ENCODE data around the gene SRPK3.

The SRPK3 gene

GRCh38 chrX:153771415-153772315 lies 9.2 kb upstream of the SRPK3 start:
- Histone ChIP-seq H3K27me3 (ENCODE audit: control insufficient read depth in 1 of 2, insufficient read depth in 2 of 2, low read length in 2 of 2) (no peaks in the 10 kb centered on the region), H3K27ac (ENCODE audit: low read depth, low read length) (no peak overlapping the region), H3K4me3 (ENCODE audit: low read depth in 1 of 2, low read length in 2 of 2) (no peak overlapping the region), H3K9ac (ENCODE audit: low read depth in 1 of 2, low read length in 2 of 2) (no peak overlapping the region), H3K9me3 (ENCODE audit: control insufficient read depth in 1 of 2, low read length in 2 of 2) (no peaks in the 10 kb centered on the region), H3K36me3 (ENCODE audit: control insufficient read depth in 1 of 2, insufficient read depth in 2 of 2, low read length in 2 of 2) (no peaks in the 10 kb centered on the region), H3K4me1 (ENCODE audit: control insufficient read depth in 1 of 2, insufficient read depth in 2 of 2, low read length in 2 of 2) (no peaks in the 10 kb centered on the region)

GRCh38 chrX:153772316-153773217 lies 8.3 kb upstream of the SRPK3 start:
- Histone ChIP-seq H3K36me3 (ENCODE audit: control insufficient read depth in 1 of 2, insufficient read depth in 2 of 2, low read length in 2 of 2) (no peaks in the 10 kb centered on the region), H3K4me1 (ENCODE audit: control insufficient read depth in 1 of 2, insufficient read depth in 2 of 2, low read length in 2 of 2) (no peaks in the 10 kb centered on the region), H3K9me3 (ENCODE audit: control insufficient read depth in 1 of 2, low read length in 2 of 2) (no peaks in the 10 kb centered on the region), H3K27ac (ENCODE audit: low read depth, low read length) (no peak overlapping the region), H3K4me3 (ENCODE audit: low read depth in 1 of 2, low read length in 2 of 2) (no peak overlapping the region), H3K9ac (ENCODE audit: low read depth in 1 of 2, low read length in 2 of 2) (no peak overlapping the region), H3K27me3 (ENCODE audit: control insufficient read depth in 1 of 2, insufficient read depth in 2 of 2, low read length in 2 of 2) (no peaks in the 10 kb centered on the region)

- H3K4me3 ChIP-seq (ENCODE audit: low read depth in 1 of 2, low read length in 2 of 2), result no peak overlapping the region
- no peaks in the 10 kb centered on the region for H3K4me1 ChIP-seq (ENCODE audit: control insufficient read depth in 1 of 2, insufficient read depth in 2 of 2, low read length in 2 of 2)
- H3K9me3 ChIP-seq (ENCODE audit: control insufficient read depth in 1 of 2, low read length in 2 of 2), result no peaks in the 10 kb centered on the region
- no peaks in the 10 kb centered on the region for H3K27me3 ChIP-seq (ENCODE audit: control insufficient read depth in 1 of 2, insufficient read depth in 2 of 2, low read length in 2 of 2)
- H3K36me3 ChIP-seq (ENCODE audit: control insufficient read depth in 1 of 2, insufficient read depth in 2 of 2, low read length in 2 of 2), result no peaks in the 10 kb centered on the region
- H3K27ac ChIP-seq (ENCODE audit: low read depth, low read length), result no peak overlapping the region
- no peak overlapping the region for H3K9ac ChIP-seq (ENCODE audit: low read depth in 1 of 2, low read length in 2 of 2)
Measured at GRCh38 chrX:153773218-153773611, 7.6 kb upstream of the SRPK3 start.

GRCh38 chrX:153773741-153774575 lies 6.9 kb upstream of the SRPK3 start:
- H3K9me3 ChIP-seq (ENCODE audit: control insufficient read depth in 1 of 2, low read length in 2 of 2), result no peaks in the 10 kb centered on the region
- H3K4me1 ChIP-seq (ENCODE audit: control insufficient read depth in 1 of 2, insufficient read depth in 2 of 2, low read length in 2 of 2), result no peaks in the 10 kb centered on the region
- no peak overlapping the region for H3K9ac ChIP-seq (ENCODE audit: low read depth in 1 of 2, low read length in 2 of 2)
- H3K27ac ChIP-seq (ENCODE audit: low read depth, low read length), result no peak overlapping the region
- no peaks in the 10 kb centered on the region for H3K27me3 ChIP-seq (ENCODE audit: control insufficient read depth in 1 of 2, insufficient read depth in 2 of 2, low read length in 2 of 2)
- H3K4me3 ChIP-seq (ENCODE audit: low read depth in 1 of 2, low read length in 2 of 2), result no peak overlapping the region
- H3K36me3 ChIP-seq (ENCODE audit: control insufficient read depth in 1 of 2, insufficient read depth in 2 of 2, low read length in 2 of 2), result no peaks in the 10 kb centered on the region

GRCh38 chrX:153774576-153775292 lies 6.1 kb upstream of the SRPK3 start:
- Histone ChIP-seq H3K27ac (ENCODE audit: low read depth, low read length) (no peak overlapping the region), H3K9ac (ENCODE audit: low read depth in 1 of 2, low read length in 2 of 2) (no peak overlapping the region), H3K9me3 (ENCODE audit: control insufficient read depth in 1 of 2, low read length in 2 of 2) (no peaks in the 10 kb centered on the region), H3K4me1 (ENCODE audit: control insufficient read depth in 1 of 2, insufficient read depth in 2 of 2, low read length in 2 of 2) (no peaks in the 10 kb centered on the region), H3K36me3 (ENCODE audit: control insufficient read depth in 1 of 2, insufficient read depth in 2 of 2, low read length in 2 of 2) (no peaks in the 10 kb centered on the region), H3K4me3 (ENCODE audit: low read depth in 1 of 2, low read length in 2 of 2) (no peak overlapping the region), H3K27me3 (ENCODE audit: control insufficient read depth in 1 of 2, insufficient read depth in 2 of 2, low read length in 2 of 2) (peaks cover 0 to 3% of the 10 kb centered on the region in 2 donors)

- no peak overlapping the region for H3K4me3 ChIP-seq (ENCODE audit: low read depth in 1 of 2, low read length in 2 of 2)
- H3K27ac ChIP-seq (ENCODE audit: low read depth, low read length), result no peak overlapping the region
- no peaks in the 10 kb centered on the region for H3K36me3 ChIP-seq (ENCODE audit: control insufficient read depth in 1 of 2, insufficient read depth in 2 of 2, low read length in 2 of 2)
- H3K9me3 ChIP-seq (ENCODE audit: control insufficient read depth in 1 of 2, low read length in 2 of 2), result no peaks in the 10 kb centered on the region
- H3K27me3 ChIP-seq (ENCODE audit: control insufficient read depth in 1 of 2, insufficient read depth in 2 of 2, low read length in 2 of 2), result peaks cover 0 to 9% of the 10 kb centered on the region in 2 donors
- H3K4me1 ChIP-seq (ENCODE audit: control insufficient read depth in 1 of 2, insufficient read depth in 2 of 2, low read length in 2 of 2), result peaks cover 0 to 4% of the 10 kb centered on the region in 2 donors
- no peak overlapping the region for H3K9ac ChIP-seq (ENCODE audit: low read depth in 1 of 2, low read length in 2 of 2)
Measured at GRCh38 chrX:153775293-153776119, 5.3 kb upstream of the SRPK3 start.

- Histone ChIP-seq H3K4me3 (ENCODE audit: low read depth in 1 of 2, low read length in 2 of 2) (no peak overlapping the region), H3K4me1 (ENCODE audit: control insufficient read depth in 1 of 2, insufficient read depth in 2 of 2, low read length in 2 of 2) (peaks cover 0 to 7% of the 10 kb centered on the region in 2 donors), H3K9ac (ENCODE audit: low read depth in 1 of 2, low read length in 2 of 2) (no peak overlapping the region), H3K27me3 (ENCODE audit: control insufficient read depth in 1 of 2, insufficient read depth in 2 of 2, low read length in 2 of 2) (peaks cover 0 to 9% of the 10 kb centered on the region in 2 donors), H3K27ac (ENCODE audit: low read depth, low read length) (no peak overlapping the region), H3K36me3 (ENCODE audit: control insufficient read depth in 1 of 2, insufficient read depth in 2 of 2, low read length in 2 of 2) (no peaks in the 10 kb centered on the region), H3K9me3 (ENCODE audit: control insufficient read depth in 1 of 2, low read length in 2 of 2) (no peaks in the 10 kb centered on the region)
Measured at GRCh38 chrX:153776120-153776599, 4.7 kb upstream of the SRPK3 start.

- no peak overlapping the region for H3K4me3 ChIP-seq (ENCODE audit: low read depth in 1 of 2, low read length in 2 of 2)
- H3K9me3 ChIP-seq (ENCODE audit: control insufficient read depth in 1 of 2, low read length in 2 of 2), result no peaks in the 10 kb centered on the region
- no peaks in the 10 kb centered on the region for H3K36me3 ChIP-seq (ENCODE audit: control insufficient read depth in 1 of 2, insufficient read depth in 2 of 2, low read length in 2 of 2)
- peaks cover 0 to 7% of the 10 kb centered on the region in 2 donors for H3K4me1 ChIP-seq (ENCODE audit: control insufficient read depth in 1 of 2, insufficient read depth in 2 of 2, low read length in 2 of 2)
- H3K9ac ChIP-seq (ENCODE audit: low read depth in 1 of 2, low read length in 2 of 2), result no peak overlapping the region
- H3K27me3 ChIP-seq (ENCODE audit: control insufficient read depth in 1 of 2, insufficient read depth in 2 of 2, low read length in 2 of 2), result peaks cover 0 to 9% of the 10 kb centered on the region in 2 donors
- H3K27ac ChIP-seq (ENCODE audit: low read depth, low read length), result no peak overlapping the region
Measured at GRCh38 chrX:153776611-153777045, 4.2 kb upstream of the SRPK3 start.
